HL-60 (cell line): ENCODE data around the gene SLC25A51.

Experiments used
- POLR2AphosphoS5 ChIP-seq: IDR thresholded peaks from 2 replicates; pipeline ENCODE4 v1.6.1; 2012; ENCODE audit warnings: low read depth
- REST ChIP-seq: IDR thresholded peaks from 2 replicates; pipeline ENCODE4 v1.6.1; 2012; ENCODE audit warnings: low read depth; ENCODE audit not compliant: insufficient replicate concordance
- SPI1 ChIP-seq: IDR thresholded peaks from 2 replicates; pipeline ENCODE4 v1.6.1; 2012; ENCODE audit warnings: low read depth, mild to moderate bottlenecking, borderline replicate concordance
- TF ChIP-seq, protein P1 (sequence below): IDR thresholded peaks from one replicate; pipeline ENCODE4 v1.5.1; 2011; ENCODE audit warnings: low read length, control low read depth, inconsistent platforms; ENCODE audit not compliant: insufficient read depth

DNA sequence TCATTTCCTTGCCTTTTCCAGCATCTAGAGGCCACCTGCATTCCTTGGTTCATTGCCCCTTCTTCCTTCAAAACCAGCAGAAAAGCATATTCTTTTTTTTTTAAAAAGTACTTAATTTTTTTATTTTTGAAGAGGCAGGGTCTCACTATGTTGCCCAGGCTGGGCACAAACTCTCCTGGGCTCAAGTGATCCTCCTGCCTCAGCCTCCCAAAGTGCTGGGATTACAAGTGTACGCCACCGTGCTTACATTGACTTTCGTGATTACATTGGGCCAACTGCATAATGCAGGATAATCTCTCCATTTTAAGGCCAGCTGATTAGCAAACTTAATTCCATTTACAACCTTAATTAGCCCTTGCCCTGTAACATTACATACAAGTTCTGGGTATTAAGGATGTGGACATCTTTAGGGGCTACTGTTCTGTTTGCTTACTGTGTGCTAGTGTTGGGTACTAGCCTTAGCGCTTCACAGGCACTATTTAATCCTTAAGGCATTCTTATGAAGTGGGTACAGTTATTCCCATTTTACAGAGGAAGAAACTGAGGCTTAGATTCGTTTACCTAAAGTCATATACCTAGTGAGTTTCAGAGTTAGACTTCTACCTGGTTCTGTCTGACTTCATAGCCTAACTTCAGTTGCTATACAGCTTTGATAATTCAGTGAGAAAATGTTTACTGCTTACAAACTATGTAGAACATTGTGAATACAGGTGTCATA, 33.7 kb downstream of the SLC25A51 start:
- TF ChIP-seq POLR2AphosphoS5: no peak
- TF ChIP-seq, protein P1, sequence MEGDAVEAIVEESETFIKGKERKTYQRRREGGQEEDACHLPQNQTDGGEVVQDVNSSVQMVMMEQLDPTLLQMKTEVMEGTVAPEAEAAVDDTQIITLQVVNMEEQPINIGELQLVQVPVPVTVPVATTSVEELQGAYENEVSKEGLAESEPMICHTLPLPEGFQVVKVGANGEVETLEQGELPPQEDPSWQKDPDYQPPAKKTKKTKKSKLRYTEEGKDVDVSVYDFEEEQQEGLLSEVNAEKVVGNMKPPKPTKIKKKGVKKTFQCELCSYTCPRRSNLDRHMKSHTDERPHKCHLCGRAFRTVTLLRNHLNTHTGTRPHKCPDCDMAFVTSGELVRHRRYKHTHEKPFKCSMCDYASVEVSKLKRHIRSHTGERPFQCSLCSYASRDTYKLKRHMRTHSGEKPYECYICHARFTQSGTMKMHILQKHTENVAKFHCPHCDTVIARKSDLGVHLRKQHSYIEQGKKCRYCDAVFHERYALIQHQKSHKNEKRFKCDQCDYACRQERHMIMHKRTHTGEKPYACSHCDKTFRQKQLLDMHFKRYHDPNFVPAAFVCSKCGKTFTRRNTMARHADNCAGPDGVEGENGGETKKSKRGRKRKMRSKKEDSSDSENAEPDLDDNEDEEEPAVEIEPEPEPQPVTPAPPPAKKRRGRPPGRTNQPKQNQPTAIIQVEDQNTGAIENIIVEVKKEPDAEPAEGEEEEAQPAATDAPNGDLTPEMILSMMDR: no peak
- no peak for TF ChIP-seq REST
- no peak for TF ChIP-seq SPI1
